Osteocyte (in vitro differentiated cells): Measurements from ENCODE around the gene TMPRSS12. TPM values are rescaled to one million over a fixed set of nuclear protein-coding genes. Genes with fewer than 3 reads are reported as not detected.

Experiments used
- DNase-seq: peaks from one replicate; pipeline ENCODE4 v3.0.0; 2021; ENCODE audit warnings: mixed read lengths; ENCODE audit not compliant: unreplicated experiment; ENCODE audit errors: extremely low spot score
- H3K27ac Mint-ChIP-seq: one replicate; pipeline ENCODE4 v1.8.0; 2021; ENCODE audit warnings: mild to moderate bottlenecking, mixed read lengths; ENCODE audit not compliant: unreplicated experiment
- H3K27me3 Mint-ChIP-seq: one replicate; pipeline ENCODE4 v1.8.0; 2021; ENCODE audit warnings: mixed read lengths; ENCODE audit not compliant: unreplicated experiment
- H3K36me3 Mint-ChIP-seq: one replicate; pipeline ENCODE4 v1.8.0; 2021; ENCODE audit warnings: mixed read lengths; ENCODE audit not compliant: unreplicated experiment
- H3K4me1 Mint-ChIP-seq: one replicate; pipeline ENCODE4 v1.8.0; 2021; ENCODE audit warnings: mixed read lengths; ENCODE audit not compliant: unreplicated experiment
- H3K4me3 Mint-ChIP-seq: one replicate; pipeline ENCODE4 v1.8.0; 2021; ENCODE audit warnings: mild to moderate bottlenecking, moderate library complexity, mixed read lengths; ENCODE audit not compliant: unreplicated experiment
- H3K9me3 Mint-ChIP-seq: one replicate; pipeline ENCODE4 v1.8.0; 2021; ENCODE audit warnings: mixed read lengths; ENCODE audit not compliant: unreplicated experiment
- CTCF ChIP-seq: fragments of 200-600 bp; sonication (generic); IDR thresholded peaks from 2 replicates; pipeline ENCODE4 v1.5.0; 2021; ENCODE audit warnings: antibody characterized with exemption, mild to moderate bottlenecking, moderate library complexity
- total RNA-seq: library from RNA; stranded (reverse); gene quantifications from 2 replicates; pipeline ENCODE4 v1.2.1, GENCODE V29; 2021

The TMPRSS12 gene
- total RNA-seq, 1 donor from 2014 or later = not detected

GRCh38 chr12:50933459-50934124 lies 90.9 kb downstream of the TMPRSS12 start:
- Mint-ChIP-seq H3K27me3 (peaks cover 2% of the 10 kb centered on the region), H3K36me3 (peaks cover 18% of the 10 kb centered on the region), H3K27ac (no peak overlapping the region), H3K9me3 (no peaks in the 10 kb centered on the region), H3K4me3 (no peak overlapping the region), H3K4me1 (peaks cover 8% of the 10 kb centered on the region)
- no peak for DNase-seq
- TF ChIP-seq CTCF = no peak

GRCh38 chr12:50934371-50934851 lies 91.7 kb downstream of the TMPRSS12 start:
- no peak overlapping the region for H3K27ac Mint-ChIP-seq

GRCh38 chr12:50934981-50935807 lies 92.5 kb downstream of the TMPRSS12 start:
- no peak overlapping the region for H3K4me3 Mint-ChIP-seq
- H3K4me1 Mint-ChIP-seq = peaks cover 18% of the 10 kb centered on the region
- no peak overlapping the region for H3K27ac Mint-ChIP-seq
- peaks cover 14% of the 10 kb centered on the region for H3K36me3 Mint-ChIP-seq
- TF ChIP-seq CTCF = no peak
- H3K9me3 Mint-ChIP-seq = no peaks in the 10 kb centered on the region
- peaks cover 2% of the 10 kb centered on the region for H3K27me3 Mint-ChIP-seq
- DNase-seq = no peak

More at GRCh38 chr12:50934371-50934851, 91.7 kb downstream of the TMPRSS12 start:
- H3K27me3 Mint-ChIP-seq = peaks cover 2% of the 10 kb centered on the region
- H3K4me1 Mint-ChIP-seq = peaks cover 10% of the 10 kb centered on the region
- no peak for DNase-seq
- H3K9me3 Mint-ChIP-seq = no peaks in the 10 kb centered on the region
- H3K36me3 Mint-ChIP-seq = peaks cover 18% of the 10 kb centered on the region
- H3K4me3 Mint-ChIP-seq = no peak overlapping the region
- TF ChIP-seq CTCF = no peak

- DNase-seq = no peak
- peaks cover 2% of the 10 kb centered on the region for H3K27me3 Mint-ChIP-seq
- H3K4me1 Mint-ChIP-seq = peaks cover 18% of the 10 kb centered on the region
- no peaks in the 10 kb centered on the region for H3K9me3 Mint-ChIP-seq
- H3K27ac Mint-ChIP-seq = no peak overlapping the region
- H3K4me3 Mint-ChIP-seq = no peak overlapping the region
- H3K36me3 Mint-ChIP-seq = peaks cover 8% of the 10 kb centered on the region
- TF ChIP-seq CTCF = no peak
Observed at GRCh38 chr12:50936821-50937530, 94.2 kb downstream of the TMPRSS12 start.

Other genes with a start within 250 kb of the TMPRSS12 start
- gene ATF1, start 78.8 kb upstream of the TMPRSS12 start, total RNA-seq = 30.3 and 32.2 TPM in 2 replicates
- gene HIGD1C, start 109.6 kb downstream of the TMPRSS12 start, total RNA-seq = not detected in 2 replicates
- gene SLC11A2, start 183.5 kb downstream of the TMPRSS12 start, total RNA-seq = 42.6 and 51.8 TPM in 2 replicates
- gene LETMD1, start 205.4 kb downstream of the TMPRSS12 start, total RNA-seq = 44.9 and 45.6 TPM in 2 replicates
- gene CSRNP2, start 240.7 kb downstream of the TMPRSS12 start, total RNA-seq = 45.1 and 49.0 TPM in 2 replicates